Skin of body (tissue), 2 donors: ENCODE measurements around the gene DMD. TPM values are rescaled to one million over a fixed set of nuclear protein-coding genes. Genes with fewer than 3 reads are reported as not detected.
"Not testable (repeated sequence)": the region's sequence is repeated elsewhere in the genome, so short reads cannot be mapped to it uniquely, and the experiment has no call there.

Experiments
- DNase-seq: peaks from one replicate; lab custom pipeline; 2025; lab: John Stamatoyannopoulos, UW
- total RNA-seq: library from RNA; depleted of rRNA; stranded (reverse); fragments of >200 nt; gene quantifications from one replicate; pipeline ENCODE4 v1.2.3, GENCODE V29; 2014

The DMD gene
- total RNA-seq, 1 donor from 2014 or later: 87.0 TPM

GRCh38 chrX:32084757-32085156 lies 1126.6 kb downstream of the DMD start:
- DNase-seq: no peak

DNA sequence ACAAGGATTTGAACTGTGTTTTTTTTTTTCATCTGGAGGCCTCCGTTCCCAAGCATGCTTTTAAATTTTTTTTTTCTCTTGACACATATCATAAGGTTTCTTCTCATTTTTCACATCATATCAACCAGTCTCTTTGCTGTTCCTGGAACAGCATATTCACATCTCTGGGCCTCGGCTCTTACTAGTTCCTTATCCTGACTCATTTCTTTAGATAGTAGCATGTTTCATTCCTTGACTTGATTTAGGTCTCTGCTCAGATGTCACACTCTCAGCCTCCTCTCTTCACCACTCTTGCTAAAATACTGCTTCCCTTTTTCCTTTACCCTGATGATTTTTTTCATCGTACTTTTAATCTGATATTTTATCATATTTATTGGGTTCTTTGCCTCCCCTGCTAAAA lies 1163.1 kb downstream of the DMD start:
- no peak for DNase-seq

- DNase-seq: no peak
Measured at GRCh38 chrX:32045149-32045548, 1166.2 kb downstream of the DMD start.

GRCh38 chrX:32041181-32041580 lies 1170.2 kb downstream of the DMD start:
- DNase-seq: no peak

GRCh38 chrX:32026772-32027171 lies 1184.6 kb downstream of the DMD start:
- DNase-seq: no peak

- no peak for DNase-seq
Measured at GRCh38 chrX:32024072-32024471, 1187.3 kb downstream of the DMD start.

DNA sequence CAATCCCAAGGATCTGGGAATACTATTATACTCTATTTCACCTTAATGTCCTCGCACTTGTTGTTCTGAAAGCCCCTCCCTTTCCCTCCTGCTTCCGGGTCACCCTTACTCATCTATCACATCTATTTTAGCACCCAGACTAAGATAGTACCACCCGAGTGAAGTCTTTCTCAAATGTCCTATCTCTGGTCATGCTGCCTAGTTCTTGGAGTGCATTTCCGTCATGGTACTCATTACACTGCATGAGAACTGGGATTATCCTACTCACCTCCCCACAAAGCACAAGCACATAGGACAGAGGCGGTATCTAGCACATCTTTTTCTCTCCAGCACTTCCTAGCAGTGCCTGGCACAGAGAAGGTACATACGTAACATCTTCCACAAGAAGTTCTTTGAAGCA lies 1195.2 kb downstream of the DMD start:
- no peak for DNase-seq

GRCh38 chrX:32010948-32011347 lies 1200.4 kb downstream of the DMD start:
- no peak for DNase-seq

DNA sequence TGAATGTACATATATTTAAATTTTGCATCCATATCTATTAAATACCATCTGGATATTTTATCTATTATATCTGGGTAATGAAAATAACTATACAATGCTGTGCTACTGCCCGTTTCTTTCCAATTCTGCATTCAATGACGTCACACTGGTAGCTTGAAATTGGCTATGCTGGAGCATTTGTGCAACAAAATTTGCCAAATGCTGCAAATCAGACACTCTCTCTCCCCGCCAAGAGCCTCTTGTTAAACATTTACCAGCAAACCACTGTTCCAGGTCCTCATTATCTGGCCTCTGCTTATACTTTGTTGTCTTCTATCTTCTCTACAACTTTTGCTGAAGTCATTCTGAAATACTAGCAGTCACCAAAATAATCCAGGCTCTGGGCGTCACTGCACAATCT lies 1201.1 kb downstream of the DMD start:
- no peak for DNase-seq

- DNase-seq: no peak
Measured at GRCh38 chrX:31993637-31994036, 1217.7 kb downstream of the DMD start.

DNA sequence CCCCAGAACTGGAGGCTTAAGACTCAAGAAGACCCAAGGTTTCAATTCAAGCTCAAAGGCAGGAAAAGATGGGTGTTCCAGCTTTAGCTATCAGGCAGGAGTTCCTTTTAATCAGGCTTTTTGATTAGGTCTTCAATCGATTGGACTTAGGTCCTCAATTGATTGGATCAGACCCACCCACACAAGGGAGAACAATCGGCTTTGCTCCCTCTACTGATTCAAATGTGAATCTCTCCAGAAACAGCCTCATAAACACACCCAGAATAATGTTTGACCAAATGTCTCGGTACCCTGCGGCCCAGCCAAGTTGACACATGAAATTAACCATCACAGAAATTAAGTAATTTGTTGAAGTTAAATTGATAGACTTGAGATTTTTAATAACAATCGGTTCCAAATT lies 1222.4 kb downstream of the DMD start:
- no peak for DNase-seq

DNA sequence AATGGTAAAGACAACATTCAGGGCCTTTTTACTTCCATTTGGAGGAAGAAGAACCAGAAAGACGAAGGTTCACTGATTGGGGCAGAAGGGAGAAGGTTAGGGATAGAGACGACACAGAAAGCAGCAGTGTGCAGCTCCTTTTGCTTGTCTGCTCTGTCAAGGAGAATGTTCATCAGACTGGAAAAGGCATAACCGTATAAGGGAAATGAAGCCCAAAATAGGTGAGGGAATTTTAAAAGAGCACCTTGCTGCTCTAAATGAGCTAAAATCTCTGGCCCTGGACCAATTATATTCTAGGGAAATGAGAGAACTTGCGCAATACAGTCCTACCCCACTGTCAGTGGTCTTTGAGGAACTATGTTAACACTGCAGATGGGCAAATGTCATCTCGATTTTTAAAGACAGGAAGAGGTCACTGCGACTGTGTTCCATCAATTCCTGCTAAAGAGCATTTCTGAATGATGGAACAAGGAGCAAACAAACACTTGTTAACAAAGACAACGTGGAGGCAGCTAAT lies 1229.7 kb downstream of the DMD start:
- no peak for DNase-seq

DNA sequence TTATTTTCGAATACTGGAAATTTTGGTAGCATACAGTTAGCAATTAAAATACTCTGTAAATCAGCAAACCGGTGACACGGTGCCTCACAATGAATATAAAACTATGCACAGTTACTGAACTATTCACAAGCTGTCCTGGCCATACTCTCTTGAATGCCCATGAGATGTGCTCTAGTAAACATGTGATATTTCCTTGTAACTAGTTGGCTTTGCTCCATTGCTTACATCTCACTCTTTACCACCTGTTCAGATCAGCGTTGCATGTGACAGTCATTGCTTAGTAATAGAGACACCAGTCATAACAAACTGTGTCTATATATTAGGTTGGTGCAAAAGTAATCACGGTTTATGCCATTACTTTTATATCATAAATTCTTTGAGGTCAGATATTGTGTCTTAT lies 1241.6 kb downstream of the DMD start:
- no peak for DNase-seq

DNA sequence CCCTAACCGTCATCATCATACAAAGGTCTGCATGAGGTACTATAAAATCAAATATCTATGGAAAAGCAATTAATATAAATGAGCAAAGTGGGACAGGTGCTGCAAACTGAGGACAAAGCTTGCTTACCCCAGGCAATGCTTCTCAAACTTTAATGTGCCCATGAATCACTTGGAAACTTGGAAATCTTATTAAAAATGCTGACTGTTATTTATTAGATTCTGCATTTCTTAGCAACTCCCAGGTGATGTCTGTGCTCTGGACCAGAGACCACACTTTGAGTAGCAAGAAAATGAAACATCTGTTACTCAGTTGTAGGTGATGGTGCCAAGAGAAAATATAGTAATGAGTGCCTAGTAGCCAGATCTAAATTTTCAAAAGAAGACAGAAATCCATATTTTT lies 1249.1 kb downstream of the DMD start:
- DNase-seq: no peak

DNA sequence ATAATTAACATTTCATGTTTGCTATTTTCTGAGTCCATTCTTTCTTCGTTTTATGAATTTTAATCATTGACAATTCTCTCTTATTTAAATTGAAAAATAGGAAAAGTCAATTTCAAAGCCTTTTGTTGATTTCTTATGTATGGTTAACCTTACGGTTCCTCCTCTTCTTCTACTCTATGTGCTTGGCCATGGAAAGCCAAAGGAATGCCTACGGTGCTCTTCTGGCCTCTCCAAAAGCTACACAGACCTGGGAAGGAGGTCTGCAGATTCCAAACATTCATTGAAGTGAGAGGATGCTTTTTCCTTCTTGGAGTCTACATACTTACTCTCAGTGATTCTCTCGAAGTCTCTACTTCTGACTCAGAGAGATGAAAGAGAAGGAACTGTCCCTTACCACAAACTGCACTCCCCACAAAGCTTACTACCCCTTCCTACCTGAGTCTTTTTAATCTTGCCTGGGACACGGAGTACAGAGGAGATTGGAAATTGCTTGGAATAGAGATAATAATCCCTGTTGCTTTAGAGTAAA lies 1276.4 kb downstream of the DMD start:
- DNase-seq: no peak

- DNase-seq: no peak
Measured at GRCh38 chrX:31934015-31934414, 1277.3 kb downstream of the DMD start.

- no peak for DNase-seq
Measured at GRCh38 chrX:31932769-31933168, 1278.6 kb downstream of the DMD start.

GRCh38 chrX:31932320-31932719 lies 1279.0 kb downstream of the DMD start:
- DNase-seq: not testable (repeated sequence)

- DNase-seq: no peak
Measured at GRCh38 chrX:31931225-31931624, 1280.1 kb downstream of the DMD start.

- DNase-seq: no peak
Measured at GRCh38 chrX:31929366-31929765, 1282.0 kb downstream of the DMD start.

GRCh38 chrX:31921236-31921635 lies 1290.1 kb downstream of the DMD start:
- DNase-seq: no peak

DNA sequence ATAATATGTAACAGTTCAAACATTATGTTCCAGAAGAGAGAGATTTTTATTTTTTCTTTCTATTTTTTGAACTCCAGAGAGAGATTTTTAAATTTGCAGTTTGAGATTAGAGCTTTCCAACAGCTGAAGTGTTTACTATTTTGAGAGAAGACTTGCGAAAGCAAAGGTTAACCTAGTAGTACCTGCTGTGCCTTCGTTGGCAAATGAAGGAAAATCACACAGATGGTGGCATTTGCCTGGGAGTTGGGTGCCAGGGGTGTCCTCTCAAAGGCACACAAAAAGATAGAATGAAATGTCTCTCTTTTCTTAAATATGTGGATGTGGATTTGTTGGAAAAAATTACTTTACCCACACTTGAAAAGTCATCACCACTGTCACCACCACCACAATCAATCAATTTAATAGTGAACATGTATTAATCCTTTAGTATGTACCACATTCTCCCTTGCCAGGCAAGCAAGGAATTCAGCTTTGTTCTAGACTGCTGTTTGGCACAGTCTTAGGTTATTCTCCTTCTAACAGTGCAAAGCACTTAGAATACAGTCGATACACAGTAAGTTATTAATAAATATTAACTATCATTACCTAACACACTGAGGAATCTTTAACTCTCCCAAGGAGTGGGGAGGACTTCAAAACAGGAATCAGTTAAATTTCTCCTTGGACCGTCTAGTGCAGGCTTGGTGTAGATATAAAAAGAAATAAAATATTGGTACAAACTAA lies 1301.3 kb downstream of the DMD start:
- no peak for DNase-seq

- no peak for DNase-seq
Measured at GRCh38 chrX:31894152-31894551, 1317.2 kb downstream of the DMD start.
